Measurements from ENCODE around the gene DENND2A. TPM values are rescaled to one million over a fixed set of nuclear protein-coding genes. Genes with fewer than 3 reads are reported as not detected.

Gene DENND2A
- total RNA-seq, 1 donor from 2014 or later = not detected

DNA sequence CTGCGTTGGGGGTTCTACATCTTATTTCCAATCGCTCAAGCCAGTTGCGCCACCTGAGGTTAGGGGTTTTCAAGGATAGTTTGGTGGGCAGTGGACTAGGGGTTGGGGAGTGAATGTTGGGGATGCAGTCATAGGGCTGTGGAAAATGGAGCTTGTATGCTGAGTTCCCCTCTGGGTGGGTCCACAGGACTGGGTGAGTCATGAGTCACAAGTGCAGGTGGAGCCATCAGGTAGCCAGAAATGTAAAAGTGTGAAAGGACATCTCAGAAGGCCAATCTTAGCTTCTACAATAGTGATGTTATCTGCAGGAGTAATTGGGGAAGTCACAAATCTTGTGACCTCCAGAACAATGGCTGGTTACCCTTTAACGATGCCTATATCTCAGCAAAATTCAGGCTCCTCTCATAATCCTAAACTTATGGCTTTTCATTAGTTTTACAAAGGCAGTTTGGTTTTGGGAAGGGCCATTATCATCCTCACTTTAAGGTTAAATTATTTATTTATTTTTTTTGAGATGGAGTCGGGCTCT, 143.3 kb downstream of the DENND2A start:
- ATAC-seq (ENCODE audit: low read depth) (no peak), DNase-seq (no peak)
- H3K27ac Mint-ChIP-seq = no peak overlapping the region
- H3K4me1 Mint-ChIP-seq = no peaks in the 10 kb centered on the region
- no peaks in the 10 kb centered on the region for H3K27me3 Mint-ChIP-seq
- CTCF ChIA-PET = no interaction called here
- H3K9me3 Mint-ChIP-seq = no peaks in the 10 kb centered on the region
- POLR2A ChIA-PET = interaction anchor here (0.7 kb wide), 1 partner anchor 363 kb away, joined by 4 read pairs; no protein-coding TSS in a partner anchor
- intact Hi-C loops (cut with micrococcal nuclease) = no loop called here
- H3K36me3 Mint-ChIP-seq (ENCODE audit: low read depth) = no peaks in the 10 kb centered on the region
- no peak overlapping the region for H3K4me3 Mint-ChIP-seq
- TF ChIP-seq, protein P1, sequence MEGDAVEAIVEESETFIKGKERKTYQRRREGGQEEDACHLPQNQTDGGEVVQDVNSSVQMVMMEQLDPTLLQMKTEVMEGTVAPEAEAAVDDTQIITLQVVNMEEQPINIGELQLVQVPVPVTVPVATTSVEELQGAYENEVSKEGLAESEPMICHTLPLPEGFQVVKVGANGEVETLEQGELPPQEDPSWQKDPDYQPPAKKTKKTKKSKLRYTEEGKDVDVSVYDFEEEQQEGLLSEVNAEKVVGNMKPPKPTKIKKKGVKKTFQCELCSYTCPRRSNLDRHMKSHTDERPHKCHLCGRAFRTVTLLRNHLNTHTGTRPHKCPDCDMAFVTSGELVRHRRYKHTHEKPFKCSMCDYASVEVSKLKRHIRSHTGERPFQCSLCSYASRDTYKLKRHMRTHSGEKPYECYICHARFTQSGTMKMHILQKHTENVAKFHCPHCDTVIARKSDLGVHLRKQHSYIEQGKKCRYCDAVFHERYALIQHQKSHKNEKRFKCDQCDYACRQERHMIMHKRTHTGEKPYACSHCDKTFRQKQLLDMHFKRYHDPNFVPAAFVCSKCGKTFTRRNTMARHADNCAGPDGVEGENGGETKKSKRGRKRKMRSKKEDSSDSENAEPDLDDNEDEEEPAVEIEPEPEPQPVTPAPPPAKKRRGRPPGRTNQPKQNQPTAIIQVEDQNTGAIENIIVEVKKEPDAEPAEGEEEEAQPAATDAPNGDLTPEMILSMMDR (IDR thresholded peaks at IDR 0.05) = no peak

DNA sequence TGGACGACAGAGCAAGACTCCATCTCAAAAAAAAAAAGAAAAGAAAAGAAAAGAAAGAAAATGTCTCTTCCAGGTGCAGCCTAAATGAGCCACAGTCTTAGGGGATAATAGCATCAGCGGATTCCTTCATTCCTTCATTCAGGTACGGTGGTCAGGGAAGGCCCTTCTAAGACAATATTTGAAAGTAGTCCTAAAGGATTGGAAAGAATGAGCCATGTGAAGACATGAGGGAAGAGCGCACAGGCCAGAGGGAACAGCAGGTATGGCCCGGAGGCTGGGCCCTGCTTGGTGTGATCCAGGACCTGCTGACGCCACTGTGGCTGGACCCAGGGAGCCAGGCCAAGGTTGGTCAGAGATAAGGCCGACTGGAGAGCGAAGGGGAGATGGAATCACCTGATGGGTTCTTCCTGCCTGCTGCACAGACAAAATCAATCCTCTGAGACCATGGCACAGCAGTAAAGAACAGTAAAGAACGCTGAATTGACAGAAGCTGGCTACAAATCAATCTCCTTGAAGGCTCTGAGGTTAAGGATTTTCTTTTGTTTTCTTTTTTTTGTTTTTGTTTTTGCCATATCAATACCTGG, 145.0 kb downstream of the DENND2A start:
- TF ChIP-seq, protein P1 (IDR thresholded peaks at IDR 0.05) = no peak
- intact Hi-C loops (cut with micrococcal nuclease) = no loop called here
- ChIA-PET POLR2A (no interaction called here), CTCF (no interaction called here)
- Mint-ChIP-seq H3K9me3 (no peaks in the 10 kb centered on the region), H3K4me3 (no peak overlapping the region), H3K27me3 (no peaks in the 10 kb centered on the region), H3K27ac (no peak overlapping the region), H3K36me3 (ENCODE audit: low read depth) (no peaks in the 10 kb centered on the region), H3K4me1 (no peaks in the 10 kb centered on the region)
- DNase-seq (no peak), ATAC-seq (ENCODE audit: low read depth) (no peak)

DNA sequence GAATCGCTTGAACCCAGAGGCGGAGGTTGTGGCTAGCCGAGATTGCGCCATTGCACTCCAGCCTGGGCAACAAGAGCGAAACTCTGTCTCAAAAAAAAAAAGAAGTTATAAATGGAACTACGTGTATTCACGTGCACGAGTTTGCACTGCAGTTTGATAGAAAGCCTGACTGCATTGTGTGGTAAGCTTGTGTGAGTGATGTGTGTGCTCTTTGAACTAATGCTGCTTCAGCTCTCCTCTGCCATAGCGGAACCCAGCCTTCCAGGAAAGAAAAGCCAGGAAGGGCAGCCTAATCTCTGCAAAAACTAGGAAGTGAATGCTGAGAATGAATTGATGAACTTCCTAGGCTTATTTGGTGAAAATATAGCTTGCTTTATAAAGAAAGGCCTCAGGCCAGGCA, 145.7 kb downstream of the DENND2A start:
- intact Hi-C loops (cut with micrococcal nuclease) = no loop called here
- no peak for DNase-seq
- Mint-ChIP-seq H3K27ac (no peak overlapping the region), H3K4me3 (no peak overlapping the region), H3K9me3 (no peaks in the 10 kb centered on the region), H3K36me3 (ENCODE audit: low read depth) (no peaks in the 10 kb centered on the region), H3K27me3 (no peaks in the 10 kb centered on the region), H3K4me1 (no peaks in the 10 kb centered on the region)
- no peak for ATAC-seq (ENCODE audit: low read depth)
- TF ChIP-seq, protein P1 (IDR thresholded peaks at IDR 0.05) = no peak
- POLR2A ChIA-PET = no interaction called here
- CTCF ChIA-PET = no interaction called here

DNA sequence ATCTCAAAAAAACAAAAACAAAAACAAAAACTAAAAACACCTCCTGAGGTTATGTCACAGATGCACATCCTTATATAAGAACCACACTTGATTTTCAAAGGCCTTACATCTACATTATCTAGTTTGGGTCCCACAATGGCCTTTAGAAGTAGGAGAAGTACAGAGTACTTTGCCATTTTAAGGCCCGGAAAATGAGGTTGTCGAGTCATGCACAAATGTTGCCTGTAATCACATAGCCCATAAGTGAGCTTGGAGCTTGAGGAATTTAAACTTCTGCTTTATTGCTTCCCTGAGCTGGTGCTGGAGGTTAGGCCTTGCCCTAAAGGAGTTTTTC, 151.6 kb downstream of the DENND2A start:
- TF ChIP-seq, protein P1 (IDR thresholded peaks at IDR 0.05) = no peak
- ATAC-seq (ENCODE audit: low read depth) = no peak
- Mint-ChIP-seq H3K4me1 (no peaks in the 10 kb centered on the region), H3K36me3 (ENCODE audit: low read depth) (no peaks in the 10 kb centered on the region), H3K27ac (no peak overlapping the region), H3K27me3 (no peaks in the 10 kb centered on the region), H3K4me3 (no peak overlapping the region), H3K9me3 (no peaks in the 10 kb centered on the region)
- ChIA-PET POLR2A (no interaction called here), CTCF (no interaction called here)
- no peak for DNase-seq
- intact Hi-C loops (cut with micrococcal nuclease) = no loop called here

DNA sequence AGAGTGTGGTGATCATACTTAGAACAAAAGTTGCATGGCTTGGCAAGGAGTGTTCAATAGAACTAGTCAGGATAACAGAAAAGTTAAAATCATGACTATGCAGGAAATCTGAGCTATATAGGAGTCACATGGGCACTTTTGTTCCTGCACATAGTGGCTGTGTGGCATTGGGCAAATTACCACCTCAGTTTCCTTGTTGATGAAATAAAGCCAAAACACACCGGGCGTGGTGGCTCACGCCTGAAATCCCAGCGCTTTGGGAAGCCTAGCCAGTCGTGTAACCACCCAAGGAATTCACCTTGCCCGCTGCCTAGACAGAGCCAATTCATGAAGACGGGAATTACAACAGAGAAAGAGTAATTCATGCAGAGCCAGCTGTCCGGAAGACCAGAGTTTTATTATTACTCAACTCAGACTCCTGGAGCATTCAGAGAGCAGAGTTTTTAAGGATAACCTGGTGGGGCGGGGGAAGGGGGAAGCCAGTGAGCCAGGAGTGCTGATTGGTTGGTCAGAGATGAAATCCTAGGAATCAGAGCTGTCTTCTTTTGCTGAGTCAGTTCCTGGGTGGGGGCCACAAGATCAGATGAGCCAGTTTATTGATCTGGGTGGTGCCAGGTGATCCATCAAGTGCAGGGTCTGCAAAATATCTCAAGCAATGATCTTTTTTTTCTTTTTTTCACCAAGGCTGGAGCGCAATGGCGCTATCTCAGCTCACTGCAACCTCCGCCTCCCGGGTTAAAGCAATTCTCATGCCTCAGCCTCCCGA, 154.9 kb downstream of the DENND2A start:
- no peaks in the 10 kb centered on the region for H3K4me1 Mint-ChIP-seq
- H3K9me3 Mint-ChIP-seq = no peaks in the 10 kb centered on the region
- ChIA-PET POLR2A (no interaction called here), CTCF (no interaction called here)
- H3K27ac Mint-ChIP-seq = no peak overlapping the region
- intact Hi-C loops (cut with micrococcal nuclease) = no loop called here
- H3K27me3 Mint-ChIP-seq = no peaks in the 10 kb centered on the region
- TF ChIP-seq, protein P1 (IDR thresholded peaks at IDR 0.05) = no peak
- ATAC-seq (ENCODE audit: low read depth) (no peak), DNase-seq (no peak)
- no peak overlapping the region for H3K4me3 Mint-ChIP-seq
- no peaks in the 10 kb centered on the region for H3K36me3 Mint-ChIP-seq (ENCODE audit: low read depth)
